Heart right ventricle (tissue), 16 donors: ENCODE results near the gene SUGP1. TPM values are rescaled to one million over a fixed set of nuclear protein-coding genes. Genes with fewer than 3 reads are reported as not detected.
A peak's percentile ranks its signal among the peaks of the same experiment; 100 is the strongest.
"Not testable (repeated sequence)": the region's sequence is repeated elsewhere in the genome, so short reads cannot be mapped to it uniquely, and the experiment has no call there.

Experiments used
- ATAC-seq, 8 donors: fragments of 200-7000 bp; cut with Tn5 transposase; one replicate each; pipeline ENCODE4 v1.9.1; 2020; ENCODE audit warnings: mild to moderate bottlenecking in 8 of 8, moderate library complexity in 8 of 8, moderate number of reproducible peaks in 1 of 8
- DNase-seq, 2 donors: peaks; one replicate each; pipeline ENCODE4 v3.0.0-alpha.2; 2020
- H3K27ac ChIP-seq, 10 donors: fragments of 200-600 bp; sonication (generic) in 2 of 10; one replicate each; pipeline versions ENCODE4 v1.5.0 to v1.8.0; 2020 to 2022; ENCODE audit warnings: mild to moderate bottlenecking in 3 of 10
- H3K27me3 ChIP-seq, 7 donors: fragments of 200-600 bp; one replicate each; pipeline ENCODE4 v1.8.0; 2021 to 2022; ENCODE audit warnings: mild to moderate bottlenecking in 2 of 7
- H3K36me3 ChIP-seq, 9 donors: fragments of 200-600 bp; sonication (generic) in 1 of 9; one replicate each; pipeline versions ENCODE4 v1.5.0 to v1.8.0; 2020 to 2022; ENCODE audit warnings: mild to moderate bottlenecking in 2 of 9
- H3K4me1 ChIP-seq, 9 donors: fragments of 200-600 bp; sonication (generic) in 1 of 9; one replicate each; pipeline versions ENCODE4 v1.5.0 to v1.8.0; 2020 to 2022; ENCODE audit warnings: mild to moderate bottlenecking in 4 of 9
- H3K4me3 ChIP-seq, 10 donors: fragments of 200-600 bp; sonication (generic) in 2 of 10; one replicate each; pipeline versions ENCODE4 v1.5.0 to v1.8.0; 2020 to 2022; ENCODE audit warnings: mild to moderate bottlenecking in 7 of 10, moderate library complexity in 2 of 10
- H3K9me3 ChIP-seq, 11 donors: fragments of 200-600 bp in 10 of 11; sonication (generic) in 2 of 11; one replicate each; pipeline versions ENCODE4 v1.5.0 to v1.8.0; 2013 to 2022; ENCODE audit warnings: mild to moderate bottlenecking in 2 of 11, control low read depth in 1 of 11, moderate library complexity in 1 of 11
- WGBS, 2 donors: extraction: QIAGEN DNeasy Blood & Tissue Kit; methylation state at CpG; one replicate each; pipeline ENCODE4 v1.1.7; 2013; ENCODE audit warnings: inconsistent platforms in 1 of 2; 5-methylcytosine and 5-hydroxymethylcytosine counted together
- intact Hi-C, 10 donors: fragments of 100-400 bp; cut with DNase I; formaldehyde crosslinking; loops; one replicate each; pipeline versions ENCODE4 v1.11.1 to v1.14.2; 2022
- polyA plus RNA-seq, 2 donors: library from polyadenylated mRNA; stranded (reverse); fragments of 200-250 nt; gene quantifications; one replicate each; pipeline ENCODE4 v1.2.3, GENCODE V29; 2013
- total RNA-seq, 10 donors: library from RNA; stranded (reverse); fragmentation: NEBNext Ultra II Directional in 3 of 10; extraction: Animal tissue kit (Norgen Biotek cat#: 25700) in 3 of 10; gene quantifications; one replicate each; pipeline versions ENCODE4 v1.2.1 to v1.2.4, GENCODE V29; 2021 to 2023
- TF ChIP-seq, protein P1 (sequence below), 9 donors: fragments of 200-600 bp; sonication (generic) in 2 of 9; IDR thresholded peaks; one replicate each; pipeline versions ENCODE4 v1.5.0 to v1.8.0; 2021 to 2022; ENCODE audit warnings: antibody characterized with exemption in 9 of 9, mild to moderate bottlenecking in 5 of 9, moderate library complexity in 1 of 9
- donor health status: Arrhythmogenic right ventricular cardiomyopathy.
- donor health status: ischemic (EF 13 %, LVEDD 7.1; RV severe dilation, severe dysfunction).
- donor health status: healthy with polysubstance abuse.
- donor health status: DM: no; HTN: yes; CAD: no.
- donor health status: DM: no; HTN: no; CAD: no.
- donor health status: ischemic (EF 25% LVEDD 6.9; RV normal size, moderate dysfunction).
- donor health status: ischemic (EF 25% LVEDD 5.7; RV mildly dilated, moderate dysfunction).
- donor health status: healthy.
- donor health status: DM: yes; HTN: yes; CAD: no.
- donor health status: Ischemic cardiomyopathy.
- donor health status: ischemic (EF 35%, LVEDD 5.7; RV mildly dilated, moderate dysfunction).
- donor health status: nonischemic (EF 11% LVEDD 7.7; RV severe dilation, severe dysfunction).
- donor health status: DM: yes; HTN: yes; CAD: no.
- donor health status: PGD.
- donor health status: ischemic (EF 29% LVEDD 5.4; RV normal size, mild dysfunction).
- donor health status: nonischemic (EF 23%, LVEDD 6.1; RV moderate dilation, normal function).

The SUGP1 gene
- total and polyA plus RNA-seq, 12 donors: 30.1 to 50.2 (median 43.0) TPM

DNA sequence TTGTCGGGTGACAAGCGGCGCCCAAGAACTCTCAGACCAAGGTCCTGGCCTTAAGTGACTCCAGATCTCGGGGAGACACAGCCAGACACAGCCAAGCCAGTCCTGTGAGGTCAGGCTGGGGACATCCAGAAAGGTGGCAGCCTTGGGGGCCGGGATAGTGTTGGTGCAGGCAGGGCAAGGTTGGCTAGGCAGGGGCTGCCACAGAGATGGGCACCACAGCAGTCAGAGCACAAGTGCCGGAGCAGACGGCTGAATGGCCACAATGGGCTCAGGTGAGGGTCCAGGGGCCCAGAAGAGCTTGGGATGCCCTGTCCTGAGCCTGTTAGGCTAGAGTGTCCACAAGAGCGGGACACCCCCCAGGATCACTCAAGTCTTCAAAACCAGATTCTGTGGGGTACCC is 32.5 kb upstream of the SUGP1 start:
- intact Hi-C loops: no loop called here
- 96 to 99% methylated on average over 8 of the region's 8 CpGs for WGBS, 2 donors
- H3K27ac ChIP-seq: no peak overlapping the region

DNA sequence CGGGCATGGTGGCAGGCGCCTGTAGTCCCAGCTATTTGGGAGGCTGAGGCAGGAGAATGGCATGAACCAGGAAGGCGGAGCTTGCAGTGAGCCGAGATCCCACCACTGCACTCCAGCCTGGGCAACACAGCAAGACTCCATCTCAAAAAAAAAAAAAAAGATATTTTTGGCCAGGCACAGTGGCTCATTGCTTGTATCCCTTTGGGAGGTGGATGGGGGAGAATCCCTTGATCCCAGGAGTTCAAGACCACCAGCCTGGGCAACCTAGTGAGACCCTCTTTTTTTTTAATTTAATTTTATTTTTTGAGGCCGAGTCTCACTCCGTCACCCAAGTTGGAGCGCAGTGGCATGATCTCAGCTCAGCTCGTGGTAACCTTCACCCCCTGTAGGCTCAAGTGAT is 30.4 kb upstream of the SUGP1 start:
- H3K27me3 ChIP-seq, ATAC-seq, intact Hi-C loops, H3K27ac ChIP-seq, H3K4me1 ChIP-seq, H3K9me3 ChIP-seq, H3K4me3 ChIP-seq, DNase-seq: not testable (repeated sequence)
- WGBS, 2 donors: 95 to 99% methylated on average over 8 of the region's 8 CpGs
- H3K36me3 ChIP-seq: peaks cover 0 to 100% (median 83%) of the 10 kb centered on the region in 9 donors

More for the DNA sequence above, 32.5 kb upstream of the SUGP1 start:
- no peaks in the 10 kb centered on the region for H3K9me3 ChIP-seq
- no peak for DNase-seq
- H3K27me3 ChIP-seq: no peaks in the 10 kb centered on the region
- no peaks in the 10 kb centered on the region for H3K4me1 ChIP-seq
- H3K4me3 ChIP-seq: no peak overlapping the region
- TF ChIP-seq, protein P1, sequence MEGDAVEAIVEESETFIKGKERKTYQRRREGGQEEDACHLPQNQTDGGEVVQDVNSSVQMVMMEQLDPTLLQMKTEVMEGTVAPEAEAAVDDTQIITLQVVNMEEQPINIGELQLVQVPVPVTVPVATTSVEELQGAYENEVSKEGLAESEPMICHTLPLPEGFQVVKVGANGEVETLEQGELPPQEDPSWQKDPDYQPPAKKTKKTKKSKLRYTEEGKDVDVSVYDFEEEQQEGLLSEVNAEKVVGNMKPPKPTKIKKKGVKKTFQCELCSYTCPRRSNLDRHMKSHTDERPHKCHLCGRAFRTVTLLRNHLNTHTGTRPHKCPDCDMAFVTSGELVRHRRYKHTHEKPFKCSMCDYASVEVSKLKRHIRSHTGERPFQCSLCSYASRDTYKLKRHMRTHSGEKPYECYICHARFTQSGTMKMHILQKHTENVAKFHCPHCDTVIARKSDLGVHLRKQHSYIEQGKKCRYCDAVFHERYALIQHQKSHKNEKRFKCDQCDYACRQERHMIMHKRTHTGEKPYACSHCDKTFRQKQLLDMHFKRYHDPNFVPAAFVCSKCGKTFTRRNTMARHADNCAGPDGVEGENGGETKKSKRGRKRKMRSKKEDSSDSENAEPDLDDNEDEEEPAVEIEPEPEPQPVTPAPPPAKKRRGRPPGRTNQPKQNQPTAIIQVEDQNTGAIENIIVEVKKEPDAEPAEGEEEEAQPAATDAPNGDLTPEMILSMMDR (IDR thresholded peaks at IDR 0.05): no peak
- ATAC-seq: no peak
- H3K36me3 ChIP-seq: peaks cover 0 to 100% (median 68%) of the 10 kb centered on the region in 9 donors

DNA sequence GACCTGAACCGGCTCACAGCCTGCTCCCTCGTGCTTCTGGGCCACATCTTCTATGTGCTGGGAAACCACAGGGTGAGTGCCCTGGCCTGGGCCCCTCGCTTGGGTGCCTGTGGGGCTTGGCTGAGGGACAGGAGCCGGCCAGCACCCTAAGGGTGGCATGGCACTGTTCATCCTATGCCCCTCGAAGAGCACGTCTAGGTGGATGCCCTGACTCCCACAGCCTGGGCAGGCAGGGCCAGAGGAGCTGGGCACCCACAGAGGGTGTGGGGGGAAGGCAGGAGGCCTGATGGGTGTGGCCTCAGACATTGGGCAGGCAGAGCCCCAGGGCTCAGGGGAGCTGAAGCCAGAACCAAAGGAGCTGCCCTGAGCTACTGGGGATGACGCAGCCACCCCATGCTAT is 29.1 kb upstream of the SUGP1 start:
- no peak overlapping the region for H3K4me3 ChIP-seq
- WGBS, 2 donors: 92 to 94% methylated on average over 7 of the region's 7 CpGs
- H3K9me3 ChIP-seq: no peaks in the 10 kb centered on the region
- no peak overlapping the region for H3K27ac ChIP-seq
- DNase-seq (no peak), ATAC-seq (peak in 1 of 8 donors; percentile 6)
- TF ChIP-seq, protein P1 (IDR thresholded peaks at IDR 0.05): no peak
- intact Hi-C loops: loop anchor here in 2 of 10 donors (10.0 kb wide), 1 partner anchor 205 kb away; no protein-coding TSS in a partner anchor
- H3K4me1 ChIP-seq: no peaks in the 10 kb centered on the region
- H3K27me3 ChIP-seq: no peaks in the 10 kb centered on the region
- H3K36me3 ChIP-seq: peaks cover 0 to 100% (median 84%) of the 10 kb centered on the region in 9 donors

DNA sequence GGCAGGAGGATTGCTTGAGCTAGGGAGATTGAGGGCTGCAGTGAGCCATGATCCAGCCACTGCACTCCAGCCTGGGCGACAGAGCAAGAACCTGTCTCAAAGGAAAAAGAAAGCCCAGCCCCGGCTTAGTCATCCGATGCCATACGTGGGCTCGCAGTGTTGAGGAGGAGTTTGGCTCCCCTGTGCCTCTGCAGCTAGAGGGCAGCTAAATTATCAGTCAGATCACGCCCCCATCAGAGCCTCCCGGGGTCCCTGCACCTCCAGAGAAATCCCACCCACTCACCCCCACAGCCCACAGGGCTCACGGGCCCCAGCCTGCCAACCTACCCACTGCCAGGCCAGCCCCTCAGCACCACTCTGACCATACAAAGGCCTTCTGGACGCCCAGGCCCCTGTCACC is 28.0 kb upstream of the SUGP1 start:
- no peaks in the 10 kb centered on the region for H3K9me3 ChIP-seq
- TF ChIP-seq, protein P1 (IDR thresholded peaks at IDR 0.05): no peak
- ATAC-seq: no peak
- peaks cover 0 to 100% (median 80%) of the 10 kb centered on the region in 9 donors for H3K36me3 ChIP-seq
- DNase-seq: no peak
- H3K27me3 ChIP-seq: no peaks in the 10 kb centered on the region
- 83 to 89% methylated on average over 9 of the region's 9 CpGs for WGBS, 2 donors
- no peak overlapping the region for H3K4me3 ChIP-seq
- intact Hi-C loops: loop anchor here in 2 of 10 donors (10.0 kb wide), 1 partner anchor 203 kb away; no protein-coding TSS in a partner anchor
- no peaks in the 10 kb centered on the region for H3K4me1 ChIP-seq
- H3K27ac ChIP-seq: no peak overlapping the region

DNA sequence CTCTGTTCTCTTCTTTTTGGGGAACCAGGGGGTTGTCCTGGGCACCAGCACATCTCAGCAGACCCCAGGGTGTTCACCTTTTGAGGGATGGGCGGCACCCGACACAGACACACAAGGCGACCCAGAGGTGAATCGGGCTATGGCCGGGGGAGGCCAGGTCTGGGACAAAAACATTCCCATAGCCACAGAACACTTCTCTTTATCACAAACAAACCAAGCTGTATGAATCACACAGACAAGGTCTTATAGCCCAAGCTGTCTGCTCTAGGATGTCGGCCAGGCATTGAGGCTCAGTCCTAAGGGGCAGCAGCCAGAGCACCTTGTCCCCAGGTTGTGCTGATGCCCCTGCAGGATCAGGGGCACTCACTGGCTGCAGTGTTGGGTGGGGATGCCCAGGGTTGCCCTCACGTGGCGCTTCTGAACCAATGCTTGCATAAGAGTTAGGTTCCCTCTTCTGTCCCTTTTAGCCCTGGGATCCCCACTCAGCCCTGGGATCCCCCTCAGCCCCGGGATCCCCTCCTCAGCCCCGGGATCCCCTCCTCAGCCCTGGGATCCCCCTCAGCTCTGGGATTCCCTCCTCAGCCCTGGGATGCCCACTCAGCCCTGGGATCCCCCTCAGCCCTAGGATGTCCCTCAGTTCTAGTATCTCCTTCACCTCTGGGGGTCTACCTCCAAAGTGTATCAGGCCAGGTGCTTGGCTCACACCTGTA is 27.2 kb upstream of the SUGP1 start:
- H3K4me3 ChIP-seq: no peak overlapping the region
- TF ChIP-seq, protein P1 (IDR thresholded peaks at IDR 0.05): no peak
- H3K27me3 ChIP-seq: no peaks in the 10 kb centered on the region
- 90 to 93% methylated on average over 10 of the region's 10 CpGs for WGBS, 2 donors
- DNase-seq: no peak
- ATAC-seq: no peak
- H3K36me3 ChIP-seq: peaks cover 0 to 100% (median 79%) of the 10 kb centered on the region in 9 donors
- H3K4me1 ChIP-seq: peaks cover 0 to 6% (median 0%) of the 10 kb centered on the region in 9 donors
- no peak overlapping the region for H3K27ac ChIP-seq
- intact Hi-C loops: loop anchor here in 2 of 10 donors (10.0 kb wide), 1 partner anchor 203 kb away; no protein-coding TSS in a partner anchor
- H3K9me3 ChIP-seq: no peaks in the 10 kb centered on the region
